OCI-LY1 (cell line): ENCODE data around the gene HLTF.

ENCODE experiments used
- H2AFZ ChIP-seq: fragments of 200-600 bp; sonication (generic), shearing (Covaris generic); 2 replicates; pipeline ENCODE4 v1.6.0; 2014; ENCODE audit warnings: antibody characterized with exemption, mild to moderate bottlenecking, low read length
- H3F3A ChIP-seq: fragments of 200-600 bp; sonication (generic), shearing (Covaris generic); 2 replicates; pipeline ENCODE4 v1.6.0; 2014; ENCODE audit warnings: mild to moderate bottlenecking, antibody characterized with exemption, low read length, moderate library complexity; ENCODE audit not compliant: insufficient read depth
- H3K27ac ChIP-seq: fragments of 200-600 bp; sonication (generic); 2 replicates; pipeline ENCODE4 v1.5.1; 2014; ENCODE audit warnings: low read length, mixed run types, mild to moderate bottlenecking, low read depth; ENCODE audit not compliant: poor library complexity, severe bottlenecking
- H3K27me3 ChIP-seq: fragments of 200-600 bp; sonication (generic); 2 replicates; pipeline ENCODE4 v1.6.0; 2014; ENCODE audit warnings: antibody characterized with exemption, mild to moderate bottlenecking, low read length, moderate library complexity; ENCODE audit not compliant: insufficient read depth
- H3K36me3 ChIP-seq: fragments of 200-600 bp; sonication (generic); 2 replicates; pipeline ENCODE4 v1.6.1; 2014; ENCODE audit warnings: mild to moderate bottlenecking, antibody characterized with exemption, low read length, moderate library complexity, mixed read lengths; ENCODE audit not compliant: insufficient read depth
- H3K4me1 ChIP-seq: fragments of 200-600 bp; sonication (generic); 2 replicates; pipeline ENCODE4 v1.5.1; 2014; ENCODE audit warnings: mild to moderate bottlenecking, low read length, moderate library complexity; ENCODE audit not compliant: insufficient read depth, severe bottlenecking
- H3K4me2 ChIP-seq: fragments of 200-600 bp; sonication (generic), shearing (Covaris generic); 2 replicates; pipeline ENCODE4 v1.6.1; 2014; ENCODE audit warnings: low read length
- H3K4me3 ChIP-seq: fragments of 200-600 bp; sonication (generic); 2 replicates; pipeline ENCODE4 v1.5.1; 2014; ENCODE audit warnings: low read length, low read depth, mild to moderate bottlenecking, mixed read lengths; ENCODE audit not compliant: poor library complexity, severe bottlenecking
- H3K79me2 ChIP-seq: fragments of 200-600 bp; shearing (Covaris generic); 2 replicates; pipeline ENCODE4 v1.6.1; 2016; ENCODE audit warnings: mixed run types, low read length, mixed read lengths; ENCODE audit not compliant: insufficient read depth
- H3K9ac ChIP-seq: fragments of 200-600 bp; sonication (generic), shearing (Covaris generic); 2 replicates; pipeline ENCODE4 v1.6.1; 2014; ENCODE audit warnings: mild to moderate bottlenecking, low read length, mixed read lengths
- H3K9me2 ChIP-seq: fragments of 200-600 bp; sonication (generic), shearing (Covaris generic); 2 replicates; pipeline ENCODE4 v1.6.1; 2014; ENCODE audit warnings: low read depth, mild to moderate bottlenecking, low read length, mixed read lengths
- H3K9me3 ChIP-seq: fragments of 200-600 bp; shearing (Covaris generic); 2 replicates; pipeline ENCODE4 v1.6.1; 2014; ENCODE audit warnings: low read length, mixed read lengths
- H4K20me1 ChIP-seq: fragments of 200-600 bp; sonication (generic), shearing (Covaris generic); 2 replicates; pipeline ENCODE4 v1.6.0; 2016; ENCODE audit warnings: mild to moderate bottlenecking, low read length; ENCODE audit not compliant: insufficient read depth
- CTCF ChIP-seq: fragments of 200-600 bp; sonication (generic), shearing (Covaris generic); IDR thresholded peaks from 2 replicates; pipeline ENCODE4 v1.5.1; 2017; ENCODE audit warnings: mild to moderate bottlenecking, antibody characterized with exemption, low read length, moderate library complexity, mixed read lengths
- EZH2 ChIP-seq: fragments of 200-600 bp; sonication (generic), shearing (Covaris generic); IDR thresholded peaks from 2 replicates; pipeline ENCODE4 v1.8.0; 2017; ENCODE audit warnings: borderline replicate concordance, mixed run types, mild to moderate bottlenecking, antibody characterized with exemption, low read length, moderate library complexity, mixed read lengths

The HLTF gene

GRCh38 chr3:149090907-149091306 is 4.6 kb upstream of the HLTF start:
- H3K4me2 ChIP-seq: 0 out of 2 replicates have a peak overlapping the region, but pooled peaks have one; percentile 2
- TF ChIP-seq CTCF (no peak), EZH2 (no peak)
- H3K4me3 ChIP-seq: no peak overlapping the region
- H4K20me1 ChIP-seq: no peaks in the 10 kb centered on the region
- no peak overlapping the region for H3K27ac ChIP-seq
- H3K79me2 ChIP-seq: no peaks in the 10 kb centered on the region
- H3F3A ChIP-seq: 0 out of 2 replicates have a peak, but pooled peaks cover 6% of the 10 kb centered on the region
- H3K36me3 ChIP-seq: no peaks in the 10 kb centered on the region
- no peaks in the 10 kb centered on the region for H3K9me2 ChIP-seq
- peaks cover 17% of the 10 kb centered on the region for H3K4me1 ChIP-seq
- H2AFZ ChIP-seq: no peak overlapping the region
- H3K9me3 ChIP-seq: no peaks in the 10 kb centered on the region
- H3K27me3 ChIP-seq: no peaks in the 10 kb centered on the region
- no peak overlapping the region for H3K9ac ChIP-seq

GRCh38 chr3:149090461-149090860 is 4.1 kb upstream of the HLTF start:
- H3K4me3 ChIP-seq: no peak overlapping the region
- H3K4me2 ChIP-seq: 0 out of 2 replicates have a peak overlapping the region, but pooled peaks have one; percentile 2
- no peaks in the 10 kb centered on the region for H3K9me3 ChIP-seq
- no peaks in the 10 kb centered on the region for H3K36me3 ChIP-seq
- peaks cover 14% of the 10 kb centered on the region for H3K4me1 ChIP-seq
- peaks cover 2% of the 10 kb centered on the region for H3K79me2 ChIP-seq
- TF ChIP-seq EZH2: no peak
- no peak for TF ChIP-seq CTCF
- 0 out of 2 replicates have a peak, but pooled peaks cover 6% of the 10 kb centered on the region for H3F3A ChIP-seq
- no peaks in the 10 kb centered on the region for H3K9me2 ChIP-seq
- H3K27me3 ChIP-seq: no peaks in the 10 kb centered on the region
- no peak overlapping the region for H3K9ac ChIP-seq
- no peak overlapping the region for H2AFZ ChIP-seq
- H3K27ac ChIP-seq: no peak overlapping the region
- no peaks in the 10 kb centered on the region for H4K20me1 ChIP-seq

GRCh38 chr3:149089395-149089794 is 3.1 kb upstream of the HLTF start:
- peaks cover 21% of the 10 kb centered on the region for H3K4me1 ChIP-seq
- peaks cover 4% of the 10 kb centered on the region; the same call in 1 of the 2 replicates for H3K36me3 ChIP-seq
- H3K9me3 ChIP-seq: no peaks in the 10 kb centered on the region
- no peak for TF ChIP-seq CTCF
- no peak for TF ChIP-seq EZH2
- H3K9ac ChIP-seq: no peak overlapping the region
- no peak overlapping the region for H3K4me2 ChIP-seq
- H2AFZ ChIP-seq: no peak overlapping the region
- no peaks in the 10 kb centered on the region for H3K27me3 ChIP-seq
- H3K4me3 ChIP-seq: no peak overlapping the region
- H3F3A ChIP-seq: 0 out of 2 replicates have a peak, but pooled peaks cover 6% of the 10 kb centered on the region
- H4K20me1 ChIP-seq: no peaks in the 10 kb centered on the region
- H3K79me2 ChIP-seq: peaks cover 13% of the 10 kb centered on the region
- H3K9me2 ChIP-seq: no peaks in the 10 kb centered on the region
- H3K27ac ChIP-seq: no peak overlapping the region
